HUDEP-2 (cell line): ENCODE data around the gene ACAA2.

Source experiments
- DNase-seq, 76 experiments: peaks; one replicate each; lab custom pipeline; 2025; ENCODE audit not compliant: unreplicated experiment in 76 of 76; lab: John Stamatoyannopoulos, UW

The ACAA2 gene

GRCh38 chr18:49813319-49814146 lies at the start of gene ACAA2:
Gene ACAA2 (minus strand): TSS chr18:49813533. CDS start chr18:49813484, 49 bp downstream.
- DNase-seq = peak in 75 of 76 experiments; percentile 12 to 96 (median 87)

GRCh38 chr18:49862656-49863385 lies 49.5 kb upstream of the ACAA2 start:
- no peak for DNase-seq

GRCh38 chr18:49861659-49862058 lies 48.3 kb upstream of the ACAA2 start:
- DNase-seq = peak in 6 of 76 experiments; percentile 1 to 28 (median 6)

GRCh38 chr18:49859725-49860124 lies 46.4 kb upstream of the ACAA2 start:
- DNase-seq = no peak

- DNase-seq = no peak
Measured at GRCh38 chr18:49859021-49859359, 45.7 kb upstream of the ACAA2 start.

- peak in 52 of 76 experiments; percentile 4 to 74 (median 37) for DNase-seq
Measured at GRCh38 chr18:49858309-49859020, 45.1 kb upstream of the ACAA2 start.

- DNase-seq = no peak
Measured at GRCh38 chr18:49857708-49858107, 44.4 kb upstream of the ACAA2 start.

GRCh38 chr18:49856496-49856895 lies 43.2 kb upstream of the ACAA2 start:
- DNase-seq = no peak

- no peak for DNase-seq
Measured at GRCh38 chr18:49855711-49856415, 42.5 kb upstream of the ACAA2 start.

- DNase-seq = no peak
Measured at GRCh38 chr18:49854681-49855080, 41.3 kb upstream of the ACAA2 start.

GRCh38 chr18:49853436-49853835 lies 40.1 kb upstream of the ACAA2 start:
- no peak for DNase-seq

GRCh38 chr18:49853011-49853410 lies 39.7 kb upstream of the ACAA2 start:
- DNase-seq = no peak

- no peak for DNase-seq
Measured at GRCh38 chr18:49851624-49852023, 38.3 kb upstream of the ACAA2 start.

GRCh38 chr18:49850636-49851035 lies 37.3 kb upstream of the ACAA2 start:
- no peak for DNase-seq

- DNase-seq = no peak
Measured at GRCh38 chr18:49849331-49850217, 36.2 kb upstream of the ACAA2 start.

- no peak for DNase-seq
Measured at GRCh38 chr18:49848115-49848514, 34.8 kb upstream of the ACAA2 start.

- no peak for DNase-seq
Measured at GRCh38 chr18:49847524-49847923, 34.2 kb upstream of the ACAA2 start.

- no peak for DNase-seq
Measured at GRCh38 chr18:49846718-49847470, 33.6 kb upstream of the ACAA2 start.

GRCh38 chr18:49846361-49846662 lies 33.0 kb upstream of the ACAA2 start:
- DNase-seq = no peak
